ENCODE data around the gene HARBI1. TPM values are rescaled to one million over a fixed set of nuclear protein-coding genes. Genes with fewer than 3 reads are reported as not detected.

The HARBI1 gene
- total RNA-seq, 1 experiment from 2014 or later: 6.3 TPM

GRCh38 chr11:46632502-46632901 lies 15.5 kb upstream of the HARBI1 start:
- H3K27ac Mint-ChIP-seq: peak overlapping the region in 2 of 3 experiments; percentile 42 to 47; a peak in 3 of 7 replicates
- no peak overlapping the region for H3K27ac ChIP-seq (ENCODE audit: insufficient read length, low read depth, low read length)
- H4K91ac ChIP-seq (ENCODE audit: insufficient read length, low read depth, low read length): no peak overlapping the region
- no peaks in the 10 kb centered on the region for H3K27me3 Mint-ChIP-seq (ENCODE audit: low read depth)
- no peaks in the 10 kb centered on the region for H3K27me3 ChIP-seq (ENCODE audit: insufficient read depth, low read length)
- H3T11ph ChIP-seq (ENCODE audit: low read length): no peak overlapping the region
- no peak overlapping the region for H3K14ac ChIP-seq (ENCODE audit: insufficient read depth, low read length)
- no peak overlapping the region for H4K5ac ChIP-seq (ENCODE audit: insufficient read length, low read depth, low read length)
- no peak overlapping the region for H2AK5ac ChIP-seq (ENCODE audit: insufficient read length, low read length)
- DNase-seq: no peak
- H2BK5ac ChIP-seq (ENCODE audit: insufficient read length, low read length): no peak overlapping the region
- H3K4me3 Mint-ChIP-seq: no peak overlapping the region
- no peak overlapping the region for H2BK20ac ChIP-seq (ENCODE audit: low read depth, low read length, poor library complexity, severe bottlenecking)
- H3K56ac ChIP-seq (ENCODE audit: insufficient read length, low read depth, low read length): no peak overlapping the region
- no peak overlapping the region for H3K23ac ChIP-seq (ENCODE audit: insufficient read length, low read depth, low read length)
- no peaks in the 10 kb centered on the region for H3K79me2 ChIP-seq (ENCODE audit: insufficient read depth, low read length)
- no peak overlapping the region for H4K8ac ChIP-seq (replicated peaks; ENCODE audit: insufficient read length, low read depth, low read length)
- H2BK120ac ChIP-seq (ENCODE audit: low read depth, low read length, poor library complexity, severe bottlenecking): no peak overlapping the region
- no peak overlapping the region for H2AFZ ChIP-seq (ENCODE audit: low read length)
- H3K4me1 ChIP-seq (ENCODE audit: insufficient read depth, low read length): no peaks in the 10 kb centered on the region
- no peak overlapping the region for H2BK12ac ChIP-seq (ENCODE audit: insufficient read length, low read depth, low read length)
- H3K79me1 ChIP-seq (ENCODE audit: insufficient read depth, low read depth, low read length, poor library complexity, severe bottlenecking): no peaks in the 10 kb centered on the region
- no peak overlapping the region for H2BK15ac ChIP-seq (ENCODE audit: low read depth, low read length)
- no peaks in the 10 kb centered on the region for H3K23me2 ChIP-seq (ENCODE audit: insufficient read length, low read depth, low read length, poor library complexity, severe bottlenecking)
- no peak overlapping the region for H3K18ac ChIP-seq (ENCODE audit: insufficient read length, low read depth, low read length)
- no peak overlapping the region for H3K9ac ChIP-seq (ENCODE audit: extremely low read depth, insufficient read length, low read length)
- no peaks in the 10 kb centered on the region for H3K9me3 Mint-ChIP-seq
- no peak overlapping the region for H3K4me2 ChIP-seq (ENCODE audit: insufficient read depth, insufficient read length, low read length)
- peaks cover 2 to 25% (median 18%) of the 10 kb centered on the region in 3 experiments; a peak in 5 of 7 replicates for H3K36me3 Mint-ChIP-seq (ENCODE audit: insufficient read depth in 1 of 3, low read depth in 3 of 3)
- H4K20me1 ChIP-seq (ENCODE audit: control insufficient read depth, insufficient read depth, insufficient read length): no peaks in the 10 kb centered on the region
- TF ChIP-seq CTCF (conservative IDR thresholded peaks at IDR 0.05): no peak
- WGBS (ENCODE audit: extremely low coverage, insufficient read length, low lambda C conversion rate): no CpG with 5 or more reads among the region's 1 CpG
- no peaks in the 10 kb centered on the region for H3K9me3 ChIP-seq (ENCODE audit: control insufficient read depth, low read depth, low read length)
- no peak overlapping the region for H3K4ac ChIP-seq (ENCODE audit: low read depth, low read length)
- no peaks in the 10 kb centered on the region for H3K4me1 Mint-ChIP-seq
